Endodermal cell (in vitro differentiated cells): ENCODE measurements around the gene LRR1. TPM values are rescaled to one million over a fixed set of nuclear protein-coding genes. Genes with fewer than 3 reads are reported as not detected.

Experiments
- DNase-seq: peaks from one replicate; pipeline ENCODE4 v3.0.0-alpha.2; 2017
- H3K27ac ChIP-seq: 2 replicates; pipeline ENCODE4 v1.5.1; 2013; ENCODE audit warnings: mild to moderate bottlenecking, low read depth, low read length, moderate library complexity
- H3K27me3 ChIP-seq: 2 replicates; pipeline ENCODE4 v1.6.1; 2013; ENCODE audit warnings: mild to moderate bottlenecking, low read length, moderate library complexity; ENCODE audit not compliant: insufficient read depth, control insufficient read depth, poor library complexity, severe bottlenecking
- H3K36me3 ChIP-seq: 2 replicates; pipeline ENCODE4 v1.7.0; 2013; ENCODE audit warnings: mild to moderate bottlenecking, low read length, moderate library complexity; ENCODE audit not compliant: control insufficient read depth, insufficient read depth
- H3K4me1 ChIP-seq: one replicate; pipeline ENCODE4 v1.7.0; 2013; ENCODE audit warnings: low read length; ENCODE audit not compliant: control insufficient read depth, insufficient read depth
- H3K4me3 ChIP-seq: 2 replicates; pipeline ENCODE4 v1.5.1; 2013; ENCODE audit warnings: mild to moderate bottlenecking, low read length, moderate library complexity
- H3K9ac ChIP-seq: 2 replicates; pipeline ENCODE4 v1.6.1; 2013; ENCODE audit warnings: mild to moderate bottlenecking, low read length, moderate library complexity; ENCODE audit not compliant: poor library complexity, severe bottlenecking; ENCODE audit errors: extremely low read depth
- H3K9me3 ChIP-seq: 2 replicates; pipeline ENCODE4 v1.6.1; 2013; ENCODE audit warnings: mild to moderate bottlenecking, low read length, moderate library complexity; ENCODE audit not compliant: control insufficient read depth
- H3K27ac Mint-ChIP-seq: 2 replicates; pipeline ENCODE4 v1.8.0; 2020; ENCODE audit warnings: mixed read lengths
- H3K27me3 Mint-ChIP-seq: 2 replicates; pipeline ENCODE4 v1.8.0; 2021; ENCODE audit warnings: mild to moderate bottlenecking, mixed read lengths; ENCODE audit not compliant: insufficient read depth
- H3K36me3 Mint-ChIP-seq: 2 replicates; pipeline ENCODE4 v1.8.0; 2020; ENCODE audit warnings: low read depth, mixed read lengths
- H3K4me1 Mint-ChIP-seq: 2 replicates; pipeline ENCODE4 v1.8.0; 2020; ENCODE audit warnings: mixed read lengths
- H3K4me3 Mint-ChIP-seq: 2 replicates; pipeline ENCODE4 v1.8.0; 2020; ENCODE audit warnings: mild to moderate bottlenecking, moderate library complexity, mixed read lengths
- H3K9me3 Mint-ChIP-seq: 2 replicates; pipeline ENCODE4 v1.8.0; 2020; ENCODE audit warnings: mild to moderate bottlenecking, mixed read lengths
- WGBS, 2 experiments: methylation state at CpG; one replicate each; pipeline versions ENCODE4 v1.1.5 to v1.1.7; 2013; ENCODE audit warnings: missing lambda C conversion rate in 2 of 2, mixed read lengths in 1 of 2; ENCODE audit not compliant: insufficient coverage in 1 of 2, insufficient read length in 1 of 2; 5-methylcytosine and 5-hydroxymethylcytosine counted together
- total RNA-seq, 2 donors: library from RNA; stranded (reverse); fragmentation: NEBNext Ultra II Directional in 1 of 2; extraction: Animal tissue kit (Norgen Biotek cat#: 25700) in 1 of 2; gene quantifications; 2 replicates in 1 of 2; 3 replicates in 1 of 2; pipeline ENCODE4 v1.2.1, GENCODE V29; 2021
- TF ChIP-seq, protein P1 (sequence below): fragments of 200-600 bp; sonication (generic); conservative IDR thresholded peaks from 2 replicates; pipeline ENCODE4 v1.5.0; 2021; ENCODE audit warnings: antibody characterized with exemption, mild to moderate bottlenecking

The LRR1 gene
- total RNA-seq, 2 donors from 2014 or later: 20.4 to 22.9 TPM

DNA sequence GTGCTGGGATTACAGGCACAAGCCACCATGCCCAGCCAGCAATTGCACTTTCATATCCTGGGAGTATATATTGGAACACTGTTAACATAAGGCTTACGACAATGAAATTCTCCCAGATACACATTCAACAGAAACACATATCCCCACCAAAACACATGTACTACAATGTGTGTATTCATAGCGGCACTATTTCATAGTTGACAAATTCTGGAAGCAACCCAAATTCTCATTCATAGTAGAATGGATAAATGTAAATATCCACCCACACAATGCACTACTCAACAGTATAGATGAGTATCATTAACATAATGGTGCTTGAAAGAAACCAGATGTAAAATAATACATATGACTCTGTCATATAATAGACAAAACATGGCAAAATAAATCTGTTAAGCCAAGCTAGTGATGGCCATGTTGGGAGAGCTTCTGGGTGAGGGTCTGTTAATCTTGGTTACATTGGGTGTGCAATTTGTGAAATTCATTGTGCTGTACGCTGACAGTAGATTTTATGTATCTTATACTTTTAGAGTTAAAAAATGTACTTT, 38.9 kb downstream of the LRR1 start:
- Histone ChIP-seq H3K9me3 (no peaks in the 10 kb centered on the region), H3K4me1 (peaks cover 11% of the 10 kb centered on the region), H3K36me3 (peaks cover 23% of the 10 kb centered on the region), H3K4me3 (no peak overlapping the region), H3K9ac (no peak overlapping the region), H3K27ac (no peak overlapping the region), H3K27me3 (no peaks in the 10 kb centered on the region)
- TF ChIP-seq, protein P1, sequence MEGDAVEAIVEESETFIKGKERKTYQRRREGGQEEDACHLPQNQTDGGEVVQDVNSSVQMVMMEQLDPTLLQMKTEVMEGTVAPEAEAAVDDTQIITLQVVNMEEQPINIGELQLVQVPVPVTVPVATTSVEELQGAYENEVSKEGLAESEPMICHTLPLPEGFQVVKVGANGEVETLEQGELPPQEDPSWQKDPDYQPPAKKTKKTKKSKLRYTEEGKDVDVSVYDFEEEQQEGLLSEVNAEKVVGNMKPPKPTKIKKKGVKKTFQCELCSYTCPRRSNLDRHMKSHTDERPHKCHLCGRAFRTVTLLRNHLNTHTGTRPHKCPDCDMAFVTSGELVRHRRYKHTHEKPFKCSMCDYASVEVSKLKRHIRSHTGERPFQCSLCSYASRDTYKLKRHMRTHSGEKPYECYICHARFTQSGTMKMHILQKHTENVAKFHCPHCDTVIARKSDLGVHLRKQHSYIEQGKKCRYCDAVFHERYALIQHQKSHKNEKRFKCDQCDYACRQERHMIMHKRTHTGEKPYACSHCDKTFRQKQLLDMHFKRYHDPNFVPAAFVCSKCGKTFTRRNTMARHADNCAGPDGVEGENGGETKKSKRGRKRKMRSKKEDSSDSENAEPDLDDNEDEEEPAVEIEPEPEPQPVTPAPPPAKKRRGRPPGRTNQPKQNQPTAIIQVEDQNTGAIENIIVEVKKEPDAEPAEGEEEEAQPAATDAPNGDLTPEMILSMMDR: no peak
- Mint-ChIP-seq H3K27me3 (no peaks in the 10 kb centered on the region), H3K27ac (no peak overlapping the region), H3K4me3 (no peak overlapping the region), H3K9me3 (no peaks in the 10 kb centered on the region), H3K4me1 (peaks cover 25% of the 10 kb centered on the region), H3K36me3 (peaks cover 35% of the 10 kb centered on the region)
- WGBS, 2 experiments: 100% methylated on average over 3 of the region's 3 CpGs; no CpG with 5 or more reads in 1 of the 2 experiments
- no peak for DNase-seq

DNA sequence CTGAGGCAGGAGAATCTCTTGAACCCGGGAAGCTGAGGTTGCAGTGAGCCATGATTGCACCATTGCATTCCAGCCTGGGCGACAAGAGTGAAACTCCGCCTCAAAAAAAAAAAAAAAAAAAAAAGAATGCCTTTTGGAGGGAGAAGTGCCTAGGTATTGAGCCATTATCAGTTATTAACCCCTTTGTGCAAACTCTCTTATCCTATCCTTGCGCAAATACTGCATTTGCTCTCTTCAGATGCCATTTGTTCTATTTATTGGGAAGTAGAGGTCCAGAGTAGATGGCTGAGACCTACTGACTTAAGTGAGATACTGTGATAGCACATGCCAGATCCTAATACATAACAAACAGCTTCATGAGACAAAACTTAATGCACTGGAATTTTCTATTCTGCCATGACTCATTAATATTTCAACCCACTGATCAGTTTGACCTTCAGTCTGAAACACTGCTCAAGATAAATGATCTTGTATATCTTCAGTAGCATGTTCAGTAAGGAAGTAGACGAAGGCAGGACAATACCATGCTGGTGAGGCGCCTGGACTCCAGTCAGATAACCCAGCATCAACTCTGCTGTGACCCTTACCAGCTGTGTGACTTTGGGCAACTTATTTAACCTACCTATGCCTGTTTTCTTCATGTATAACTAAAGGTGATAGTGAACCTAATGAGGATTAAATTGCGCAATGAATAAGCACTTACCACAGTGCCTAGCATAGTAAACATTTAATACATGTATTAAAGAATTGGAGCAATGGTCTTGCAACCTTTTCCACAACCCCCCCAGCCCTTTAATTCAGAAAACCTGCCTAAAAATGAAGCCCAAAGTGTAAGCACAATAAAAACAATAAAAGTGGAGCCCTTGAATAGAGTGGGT, 42.0 kb downstream of the LRR1 start:
- Histone ChIP-seq H3K27me3 (no peaks in the 10 kb centered on the region), H3K9ac (no peak overlapping the region), H3K4me1 (peaks cover 11% of the 10 kb centered on the region), H3K36me3 (peaks cover 29% of the 10 kb centered on the region), H3K4me3 (no peak overlapping the region), H3K27ac (peak overlapping the region; percentile 8), H3K9me3 (no peaks in the 10 kb centered on the region)
- peaks cover 24% of the 10 kb centered on the region for H3K4me1 Mint-ChIP-seq
- no peak overlapping the region for H3K4me3 Mint-ChIP-seq
- DNase-seq: no peak
- TF ChIP-seq, protein P1: no peak
- peaks cover 39% of the 10 kb centered on the region for H3K36me3 Mint-ChIP-seq
- peak overlapping the region; percentile 74 for H3K27ac Mint-ChIP-seq
- no peaks in the 10 kb centered on the region for H3K9me3 Mint-ChIP-seq
- 89 to 95% methylated on average over 5 of the region's 7 CpGs for WGBS, 2 experiments
- no peaks in the 10 kb centered on the region for H3K27me3 Mint-ChIP-seq

DNA sequence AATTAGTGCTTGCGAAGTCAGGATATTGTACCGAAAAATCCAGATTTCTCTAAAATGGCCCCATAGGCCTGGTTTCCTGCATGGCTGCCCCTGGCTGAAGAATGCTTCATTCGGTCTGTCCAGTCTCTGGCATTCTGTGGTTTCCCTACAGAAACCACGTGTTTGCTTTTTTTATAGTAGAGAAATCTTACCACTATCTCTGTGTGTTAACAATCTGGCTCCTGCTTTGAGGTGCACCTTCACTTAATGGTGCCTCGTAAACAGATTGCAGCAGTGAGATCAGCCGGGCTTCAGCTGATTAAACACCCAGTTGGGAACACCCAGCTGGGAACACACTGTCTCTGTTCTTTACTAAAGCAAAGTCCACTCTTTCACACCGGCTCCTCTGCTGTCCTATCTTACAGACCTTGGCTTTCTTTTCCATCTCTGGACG, 43.0 kb downstream of the LRR1 start:
- peaks cover 22% of the 10 kb centered on the region for H3K4me1 Mint-ChIP-seq
- Histone ChIP-seq H3K4me3 (peak overlapping the region; percentile 50), H3K36me3 (peaks cover 32% of the 10 kb centered on the region), H3K9ac (no peak overlapping the region), H3K27ac (no peak overlapping the region), H3K4me1 (peaks cover 11% of the 10 kb centered on the region), H3K27me3 (no peaks in the 10 kb centered on the region), H3K9me3 (no peaks in the 10 kb centered on the region)
- peak; percentile 59 for DNase-seq
- peak overlapping the region; percentile 35 for H3K4me3 Mint-ChIP-seq
- H3K36me3 Mint-ChIP-seq: peaks cover 38% of the 10 kb centered on the region
- no peaks in the 10 kb centered on the region for H3K9me3 Mint-ChIP-seq
- H3K27ac Mint-ChIP-seq: peak overlapping the region; percentile 74
- no peaks in the 10 kb centered on the region for H3K27me3 Mint-ChIP-seq
- WGBS, 2 experiments: 74 to 85% methylated on average over 6 to 8 of the region's 8 CpGs
- TF ChIP-seq, protein P1: no peak
